Activated CD8-positive, alpha-beta T cell treated with anti-CD3 and anti-CD28 coated beads, Interleukin-2, amount 10 ng/mL, durations not matched to agents 7 days and 5 days (primary cell): ENCODE data around the gene PIWIL4. TPM values are rescaled to one million over a fixed set of nuclear protein-coding genes. Genes with fewer than 3 reads are reported as not detected.
A peak's percentile ranks its signal among the peaks of the same experiment; 100 is the strongest.

Experiments
- ATAC-seq: fragments of 150-1000 bp; cut with Tn5 transposase; one replicate; pipeline ENCODE4 v1.10.0; 2021; ENCODE audit warnings: moderate library complexity
- CTCF ChIA-PET: fragments of 350-600 bp; sonication (Branson Sonifier 250); formaldehyde crosslinking; loops from one replicate; lab custom pipeline; 2021; ENCODE audit warnings: antibody characterized with exemption; lab: Charles Lee
- POLR2A ChIA-PET: fragments of 350-600 bp; sonication (Branson Sonifier 250); formaldehyde crosslinking; loops from one replicate; lab custom pipeline; 2021; ENCODE audit warnings: antibody characterized with exemption; lab: Charles Lee
- DNase-seq: peaks from one replicate; pipeline ENCODE4 v3.0.0-alpha.2; 2020
- H3K27ac Mint-ChIP-seq: one replicate; pipeline ENCODE4 v1.8.0; 2021; ENCODE audit warnings: mild to moderate bottlenecking, mixed read lengths
- H3K27me3 Mint-ChIP-seq: one replicate; pipeline ENCODE4 v1.8.0; 2021; ENCODE audit warnings: low read depth, mixed read lengths
- H3K36me3 Mint-ChIP-seq: one replicate; pipeline ENCODE4 v1.8.0; 2021; ENCODE audit warnings: low read depth, mixed read lengths
- H3K4me1 Mint-ChIP-seq: one replicate; pipeline ENCODE4 v1.8.0; 2021; ENCODE audit warnings: low read depth, mixed read lengths
- H3K4me3 Mint-ChIP-seq: one replicate; pipeline ENCODE4 v1.8.0; 2021; ENCODE audit warnings: mild to moderate bottlenecking, mixed read lengths
- H3K9me3 Mint-ChIP-seq: one replicate; pipeline ENCODE4 v1.8.0; 2022; ENCODE audit warnings: mixed read lengths; ENCODE audit not compliant: insufficient read depth
- total RNA-seq, 2 experiments: library from RNA; stranded (reverse); gene quantifications; one replicate each; pipeline ENCODE4 v1.2.3, GENCODE V29; 2021

PIWIL4 gene
- total RNA-seq: under 1 TPM; 0.39 to 0.53 TPM

- ATAC-seq: no peak
- no peak for DNase-seq
- Mint-ChIP-seq H3K27ac (no peak within 1 kb of the TSS), H3K9me3 (no peaks in the 10 kb centered on the region), H3K36me3 (no peaks in the 10 kb centered on the region), H3K27me3 (no peaks in the 10 kb centered on the region), H3K4me3 (no peak within 1 kb of the TSS), H3K4me1 (no peaks in the 10 kb centered on the region)
- ChIA-PET POLR2A (no interaction called here), CTCF (no interaction called here)
Measured at GRCh38 chr11:94567181-94567670, at the start of gene PIWIL4. TSS of gene PIWIL4 (plus strand) at chr11:94567368. CDS start at chr11:94567519, 151 bp downstream.

- POLR2A ChIA-PET: interaction anchor here (0.6 kb wide), 1 partner anchor 688 kb away, joined by 5 read pairs; no protein-coding TSS in a partner anchor
- H3K27me3 Mint-ChIP-seq: peaks cover 21% of the 10 kb centered on the region
- CTCF ChIA-PET: interaction anchor here (0.9 to 4.0 kb wide), 5 partner anchors 11 to 549 kb away, joined by 3 to 18 read pairs (median 4); no protein-coding TSS in a partner anchor
- H3K27ac Mint-ChIP-seq: no peak overlapping the region
- no peaks in the 10 kb centered on the region for H3K9me3 Mint-ChIP-seq
- H3K4me3 Mint-ChIP-seq: no peak overlapping the region
- ATAC-seq (no peak), DNase-seq (no peak)
- no peaks in the 10 kb centered on the region for H3K36me3 Mint-ChIP-seq
- no peaks in the 10 kb centered on the region for H3K4me1 Mint-ChIP-seq
Measured at GRCh38 chr11:94518300-94518699, 48.9 kb upstream of the PIWIL4 start.

- no peak overlapping the region for H3K4me3 Mint-ChIP-seq
- peaks cover 23% of the 10 kb centered on the region for H3K27me3 Mint-ChIP-seq
- DNase-seq (peak; percentile 31), ATAC-seq (no peak)
- H3K27ac Mint-ChIP-seq: no peak overlapping the region
- H3K9me3 Mint-ChIP-seq: no peaks in the 10 kb centered on the region
- ChIA-PET CTCF (interaction anchor here (0.9 to 2.1 kb wide), 11 partner anchors 8 to 374 kb away, joined by 3 to 5 read pairs (median 3); no protein-coding TSS in a partner anchor), POLR2A (no interaction called here)
- no peaks in the 10 kb centered on the region for H3K4me1 Mint-ChIP-seq
- no peaks in the 10 kb centered on the region for H3K36me3 Mint-ChIP-seq
Measured at GRCh38 chr11:94519478-94520084, 47.6 kb upstream of the PIWIL4 start.

GRCh38 chr11:94521684-94522083 lies 45.5 kb upstream of the PIWIL4 start:
- no peaks in the 10 kb centered on the region for H3K4me1 Mint-ChIP-seq
- ATAC-seq: no peak
- ChIA-PET POLR2A (no interaction called here), CTCF (interaction anchor here (0.9 to 1.4 kb wide), 4 partner anchors 9 to 256 kb away, joined by 3 read pairs; partner anchors contain the start of gene C11orf97)
- no peak overlapping the region for H3K4me3 Mint-ChIP-seq
- H3K27ac Mint-ChIP-seq: no peak overlapping the region
- DNase-seq: no peak
- H3K27me3 Mint-ChIP-seq: peaks cover 17% of the 10 kb centered on the region
- no peaks in the 10 kb centered on the region for H3K9me3 Mint-ChIP-seq
- no peaks in the 10 kb centered on the region for H3K36me3 Mint-ChIP-seq

- no peak for DNase-seq
- H3K27me3 Mint-ChIP-seq: peaks cover 25% of the 10 kb centered on the region
- H3K36me3 Mint-ChIP-seq: no peaks in the 10 kb centered on the region
- no peak overlapping the region for H3K27ac Mint-ChIP-seq
- ChIA-PET CTCF (no interaction called here), POLR2A (no interaction called here)
- H3K9me3 Mint-ChIP-seq: no peaks in the 10 kb centered on the region
- no peaks in the 10 kb centered on the region for H3K4me1 Mint-ChIP-seq
- no peak overlapping the region for H3K4me3 Mint-ChIP-seq
- ATAC-seq: no peak
Measured at GRCh38 chr11:94524341-94524740, 42.8 kb upstream of the PIWIL4 start.

- H3K36me3 Mint-ChIP-seq: no peaks in the 10 kb centered on the region
- H3K9me3 Mint-ChIP-seq: no peaks in the 10 kb centered on the region
- CTCF ChIA-PET: interaction anchor here (0.9 to 1.0 kb wide), 2 partner anchors 9 to 14 kb away, joined by 3 to 4 read pairs; partner anchors contain the start of gene C11orf97
- peaks cover 29% of the 10 kb centered on the region for H3K27me3 Mint-ChIP-seq
- POLR2A ChIA-PET: no interaction called here
- DNase-seq (no peak), ATAC-seq (no peak)
- H3K4me1 Mint-ChIP-seq: no peaks in the 10 kb centered on the region
- H3K27ac Mint-ChIP-seq: no peak overlapping the region
- H3K4me3 Mint-ChIP-seq: no peak overlapping the region
Measured at GRCh38 chr11:94525546-94526324, 41.4 kb upstream of the PIWIL4 start.

GRCh38 chr11:94526645-94527438 lies 40.3 kb upstream of the PIWIL4 start:
- no peak overlapping the region for H3K4me3 Mint-ChIP-seq
- no peak for ATAC-seq
- CTCF ChIA-PET: no interaction called here

GRCh38 chr11:94528551-94528950 lies 38.6 kb upstream of the PIWIL4 start:
- CTCF ChIA-PET: interaction anchor here (1.0 kb wide), 1 partner anchor 10 kb away, joined by 4 read pairs; no protein-coding TSS in a partner anchor
- POLR2A ChIA-PET: no interaction called here
- Mint-ChIP-seq H3K36me3 (no peaks in the 10 kb centered on the region), H3K27ac (no peak overlapping the region), H3K4me1 (no peaks in the 10 kb centered on the region), H3K9me3 (no peaks in the 10 kb centered on the region), H3K27me3 (peaks cover 33% of the 10 kb centered on the region), H3K4me3 (no peak overlapping the region)
- DNase-seq (no peak), ATAC-seq (no peak)

More at GRCh38 chr11:94526645-94527438, 40.3 kb upstream of the PIWIL4 start:
- no peak overlapping the region for H3K27ac Mint-ChIP-seq
- H3K9me3 Mint-ChIP-seq: no peaks in the 10 kb centered on the region
- H3K4me1 Mint-ChIP-seq: no peaks in the 10 kb centered on the region
- no peaks in the 10 kb centered on the region for H3K36me3 Mint-ChIP-seq
- POLR2A ChIA-PET: no interaction called here
- H3K27me3 Mint-ChIP-seq: peaks cover 31% of the 10 kb centered on the region
- no peak for DNase-seq

GRCh38 chr11:94532211-94532610 lies 35.0 kb upstream of the PIWIL4 start:
- H3K27me3 Mint-ChIP-seq: peaks cover 38% of the 10 kb centered on the region
- POLR2A ChIA-PET: no interaction called here
- CTCF ChIA-PET: no interaction called here
- H3K4me3 Mint-ChIP-seq: no peak overlapping the region
- H3K36me3 Mint-ChIP-seq: no peaks in the 10 kb centered on the region
- H3K27ac Mint-ChIP-seq: no peak overlapping the region
- ATAC-seq (no peak), DNase-seq (no peak)
- H3K4me1 Mint-ChIP-seq: no peaks in the 10 kb centered on the region
- no peaks in the 10 kb centered on the region for H3K9me3 Mint-ChIP-seq

GRCh38 chr11:94533206-94533605 lies 34.0 kb upstream of the PIWIL4 start:
- DNase-seq (no peak), ATAC-seq (no peak)
- Mint-ChIP-seq H3K4me1 (no peaks in the 10 kb centered on the region), H3K4me3 (no peak overlapping the region), H3K27ac (no peak overlapping the region), H3K9me3 (no peaks in the 10 kb centered on the region), H3K36me3 (no peaks in the 10 kb centered on the region), H3K27me3 (peaks cover 38% of the 10 kb centered on the region)
- ChIA-PET CTCF (no interaction called here), POLR2A (no interaction called here)
